NCI-H748 (cell line): ENCODE data around the gene BTAF1.
A peak's percentile ranks its signal among the peaks of the same experiment; 100 is the strongest.

ENCODE experiments used
- DNase-seq: peaks from one replicate; lab custom pipeline; 2025; ENCODE audit not compliant: unreplicated experiment; lab: John Stamatoyannopoulos, UW

Gene BTAF1

GRCh38 chr10:91908337-91909116 is 15.0 kb upstream of the BTAF1 start:
- DNase-seq = peak; percentile 90

GRCh38 chr10:91909117-91909677 is 14.4 kb upstream of the BTAF1 start, which contains the start of gene FGFBP3:
TSS of gene FGFBP3 (minus strand) at chr10:91909486. CDS start at chr10:91908969, 517 bp downstream.
- peak; percentile 82 for DNase-seq

- no peak for DNase-seq
Measured at GRCh38 chr10:91910467-91910866, 13.1 kb upstream of the BTAF1 start.

- no peak for DNase-seq
Measured at GRCh38 chr10:91919651-91920050, 3.9 kb upstream of the BTAF1 start.

- DNase-seq = no peak
Measured at GRCh38 chr10:91924212-91925021, 847 bp downstream of the BTAF1 start.

- no peak for DNase-seq
Measured at GRCh38 chr10:91925022-91925320, 1.4 kb downstream of the BTAF1 start.

- no peak for DNase-seq
Measured at GRCh38 chr10:91930939-91931338, 7.4 kb downstream of the BTAF1 start.

GRCh38 chr10:91931526-91932190 is 8.1 kb downstream of the BTAF1 start:
- DNase-seq = no peak

- no peak for DNase-seq
Measured at GRCh38 chr10:91932737-91933136, 9.2 kb downstream of the BTAF1 start.

- no peak for DNase-seq
Measured at GRCh38 chr10:91935886-91936285, 12.3 kb downstream of the BTAF1 start.

- DNase-seq = no peak
Measured at GRCh38 chr10:91939653-91940052, 16.1 kb downstream of the BTAF1 start.

- no peak for DNase-seq
Measured at GRCh38 chr10:91941426-91941825, 17.9 kb downstream of the BTAF1 start.

GRCh38 chr10:91944880-91945630 is 21.5 kb downstream of the BTAF1 start:
- no peak for DNase-seq

GRCh38 chr10:91953600-91954160 is 30.1 kb downstream of the BTAF1 start:
- DNase-seq = no peak

GRCh38 chr10:91955114-91955513 is 31.5 kb downstream of the BTAF1 start:
- DNase-seq = no peak

- no peak for DNase-seq
Measured at GRCh38 chr10:91957091-91957490, 33.5 kb downstream of the BTAF1 start.

- DNase-seq = no peak
Measured at GRCh38 chr10:91969297-91969696, 45.7 kb downstream of the BTAF1 start.

- no peak for DNase-seq
Measured at GRCh38 chr10:91974960-91975359, 51.4 kb downstream of the BTAF1 start.

GRCh38 chr10:91975438-91975837 is 51.9 kb downstream of the BTAF1 start:
- no peak for DNase-seq

- no peak for DNase-seq
Measured at GRCh38 chr10:91976317-91977051, 52.9 kb downstream of the BTAF1 start.
